Esophagus squamous epithelium (tissue), 5 donors: ENCODE measurements around the gene NACC1. TPM values are rescaled to one million over a fixed set of nuclear protein-coding genes. Genes with fewer than 3 reads are reported as not detected.
A peak's percentile ranks its signal among the peaks of the same experiment; 100 is the strongest.
"Not testable (repeated sequence)": the region's sequence is repeated elsewhere in the genome, so short reads cannot be mapped to it uniquely, and the experiment has no call there.

Experiments
- DNase-seq: peaks from one replicate; lab custom pipeline; 2025; lab: John Stamatoyannopoulos, UW
- H3K27ac ChIP-seq, 4 donors: fragments of 200-600 bp; sonication (generic); one replicate each; pipeline ENCODE4 v1.5.1; 2016 to 2019; ENCODE audit warnings: mild to moderate bottlenecking in 1 of 4
- H3K27me3 ChIP-seq, 4 donors: fragments of 200-600 bp; sonication (generic); 1 replicate in 3 of 4; 2 replicates in 1 of 4; pipeline versions ENCODE4 v1.5.1 to v1.6.0; 2017 to 2021; ENCODE audit warnings: antibody characterized with exemption in 1 of 4
- H3K36me3 ChIP-seq, 3 donors: fragments of 200-600 bp; sonication (generic); one replicate each; pipeline ENCODE4 v1.5.1; 2016 to 2019
- H3K4me1 ChIP-seq, 3 donors: fragments of 200-600 bp; sonication (generic); one replicate each; pipeline ENCODE4 v1.5.1; 2017 to 2019
- H3K4me3 ChIP-seq, 4 donors: fragments of 200-600 bp; sonication (generic); 1 replicate in 3 of 4; 2 replicates in 1 of 4; pipeline ENCODE4 v1.5.1; 2016 to 2019; ENCODE audit warnings: mild to moderate bottlenecking in 2 of 4, moderate library complexity in 1 of 4
- H3K9me3 ChIP-seq, 3 donors: fragments of 200-600 bp; sonication (generic); one replicate each; pipeline ENCODE4 v1.5.1; 2016 to 2019
- POLR2A ChIP-seq, 4 donors: fragments of 450-650 bp; IDR thresholded peaks; one replicate each; pipeline ENCODE4 v1.6.1; 2017; ENCODE audit warnings: antibody characterized with exemption in 4 of 4, mild to moderate bottlenecking in 4 of 4, moderate library complexity in 3 of 4
- WGBS, 2 donors: methylation state at CpG; one replicate each; pipeline ENCODE4 v1.1.5; 2018; 5-methylcytosine and 5-hydroxymethylcytosine counted together
- intact Hi-C: fragments of 100-400 bp; cut with DNase I; formaldehyde crosslinking; loops from one replicate; pipeline ENCODE4 v1.15.0; 2022
- total RNA-seq, 4 donors: library from RNA; depleted of rRNA; stranded (reverse); fragments of >200 nt; gene quantifications; one replicate each; pipeline ENCODE4 v1.1.0, GENCODE V29; 2016
- TF ChIP-seq, protein P1 (sequence below), 6 experiments: fragments of 450-650 bp in 4 of 6; fragments of 200-600 bp in 2 of 6; sonication (generic) in 2 of 6; IDR thresholded peaks; one replicate each; pipeline ENCODE4 v1.5.1; 2016 to 2019; ENCODE audit warnings: antibody characterized with exemption in 6 of 6, mild to moderate bottlenecking in 4 of 6, moderate library complexity in 4 of 6
- donor health status: DM: yes; HTN: yes; CAD: no.

The NACC1 gene
- total RNA-seq, 4 donors from 2014 or later = 26.7 to 45.5 (median 37.1) TPM

DNA sequence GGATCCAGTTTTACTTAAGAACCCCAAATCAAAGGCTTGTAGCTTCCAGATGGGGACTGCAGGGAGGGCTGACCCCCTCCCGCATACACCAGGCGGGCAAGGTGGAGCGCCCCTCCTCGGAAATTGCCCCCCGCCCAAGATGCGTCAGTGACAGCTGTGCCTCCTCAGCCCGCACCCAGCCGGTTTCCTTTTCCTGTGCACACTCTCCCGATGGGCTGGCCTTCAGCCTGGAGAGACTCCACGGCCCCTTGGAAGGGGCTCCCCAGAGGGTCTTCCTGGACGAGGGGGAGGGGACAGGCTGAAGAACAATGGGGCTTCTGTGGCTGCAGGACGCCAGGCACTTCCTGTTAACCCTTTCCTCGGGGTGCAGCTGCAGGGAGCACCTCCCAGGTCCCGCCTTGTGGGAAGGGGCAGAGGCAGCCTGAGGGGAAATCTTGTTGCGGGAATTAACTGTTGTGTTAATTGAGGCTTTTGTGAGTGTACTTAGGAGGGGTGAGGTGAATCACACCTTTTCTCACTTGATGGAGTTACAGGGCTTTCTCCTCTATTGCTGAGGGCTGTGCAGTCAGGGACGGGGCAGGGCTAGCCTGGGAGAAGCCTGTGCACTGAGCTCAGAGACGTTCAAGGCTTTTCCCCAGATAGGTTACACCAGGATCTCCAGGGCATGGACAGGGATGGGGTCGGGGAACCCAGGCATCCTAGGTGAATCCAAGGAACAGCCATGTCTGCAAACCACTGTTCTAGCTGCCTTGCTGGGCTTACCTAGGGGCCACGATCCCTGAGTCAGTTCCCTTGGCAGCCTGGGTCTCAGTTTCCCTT lies 46.5 kb downstream of the NACC1 start:
- peak overlapping the region; percentile 15 to 60 (median 38) for H3K4me3 ChIP-seq
- no peaks in the 10 kb centered on the region for H3K9me3 ChIP-seq
- TF ChIP-seq POLR2A (IDR thresholded peaks at IDR 0.05) = peak in 1 of 4 donors; percentile 24
- TF ChIP-seq, protein P1, sequence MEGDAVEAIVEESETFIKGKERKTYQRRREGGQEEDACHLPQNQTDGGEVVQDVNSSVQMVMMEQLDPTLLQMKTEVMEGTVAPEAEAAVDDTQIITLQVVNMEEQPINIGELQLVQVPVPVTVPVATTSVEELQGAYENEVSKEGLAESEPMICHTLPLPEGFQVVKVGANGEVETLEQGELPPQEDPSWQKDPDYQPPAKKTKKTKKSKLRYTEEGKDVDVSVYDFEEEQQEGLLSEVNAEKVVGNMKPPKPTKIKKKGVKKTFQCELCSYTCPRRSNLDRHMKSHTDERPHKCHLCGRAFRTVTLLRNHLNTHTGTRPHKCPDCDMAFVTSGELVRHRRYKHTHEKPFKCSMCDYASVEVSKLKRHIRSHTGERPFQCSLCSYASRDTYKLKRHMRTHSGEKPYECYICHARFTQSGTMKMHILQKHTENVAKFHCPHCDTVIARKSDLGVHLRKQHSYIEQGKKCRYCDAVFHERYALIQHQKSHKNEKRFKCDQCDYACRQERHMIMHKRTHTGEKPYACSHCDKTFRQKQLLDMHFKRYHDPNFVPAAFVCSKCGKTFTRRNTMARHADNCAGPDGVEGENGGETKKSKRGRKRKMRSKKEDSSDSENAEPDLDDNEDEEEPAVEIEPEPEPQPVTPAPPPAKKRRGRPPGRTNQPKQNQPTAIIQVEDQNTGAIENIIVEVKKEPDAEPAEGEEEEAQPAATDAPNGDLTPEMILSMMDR (IDR thresholded peaks at IDR 0.05) = no peak
- no peaks in the 10 kb centered on the region for H3K36me3 ChIP-seq
- peaks cover 57 to 96% (median 79%) of the 10 kb centered on the region in 3 donors for H3K4me1 ChIP-seq
- no peaks in the 10 kb centered on the region for H3K27me3 ChIP-seq
- intact Hi-C loops = loop anchor here (10.0 kb wide), 1 partner anchor 840 kb away; the partner anchor contains the start of gene RFX1
- no peak for DNase-seq
- 12% methylated on average over 6 of the region's 19 CpGs; no CpG with 5 or more reads in 1 of the 2 donors for WGBS, 2 donors
- peak overlapping the region; percentile 92 to 97 (median 96) for H3K27ac ChIP-seq

DNA sequence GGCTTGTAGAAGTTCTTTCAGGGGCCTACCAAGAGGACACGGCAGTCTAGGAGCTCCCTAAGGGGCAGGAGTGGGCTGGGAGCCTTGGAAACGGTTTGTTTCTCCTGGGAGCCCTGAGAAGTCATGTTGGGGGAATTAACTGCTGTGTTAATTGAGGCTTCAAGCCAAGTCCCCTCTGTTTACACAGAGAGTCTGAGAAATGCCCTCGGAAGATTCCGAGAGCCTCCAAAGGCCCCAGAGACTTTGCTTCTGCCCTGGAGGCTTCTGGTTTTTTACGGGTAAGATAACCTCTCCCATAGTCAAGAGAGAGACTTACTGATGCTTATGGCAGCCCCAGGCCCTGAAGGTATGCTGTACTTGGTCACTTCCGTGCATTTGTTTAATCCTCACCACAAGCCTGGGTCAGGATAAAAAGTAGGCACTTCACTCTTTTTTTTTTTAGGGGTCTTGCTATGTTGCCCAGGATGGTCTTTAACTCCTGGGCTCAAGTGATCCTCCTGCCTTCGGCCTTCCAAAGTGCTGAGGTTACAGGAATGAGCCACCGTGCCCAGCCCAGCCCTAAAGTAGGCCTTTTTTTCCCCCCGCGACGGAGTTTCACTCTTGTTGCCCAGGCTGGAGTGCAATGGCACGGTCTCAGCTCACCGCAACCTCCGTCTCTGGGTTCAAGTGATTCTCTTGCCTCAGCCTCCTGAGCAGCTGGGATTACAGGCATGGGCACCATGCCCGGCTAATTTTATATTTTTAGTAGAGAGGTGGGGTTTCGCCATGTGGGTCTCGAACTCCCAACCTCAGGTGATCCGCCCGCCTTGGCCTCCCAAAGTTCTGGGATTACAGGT lies 47.3 kb downstream of the NACC1 start:
- intact Hi-C loops = loop anchor here (10.0 kb wide), 1 partner anchor 839 kb away; the partner anchor contains the start of gene RFX1
- Histone ChIP-seq H3K4me1 (peaks cover 61 to 100% (median 87%) of the 10 kb centered on the region in 3 donors), H3K27ac (peak overlapping the region; percentile 92 to 97 (median 96)), H3K4me3 (no peak overlapping the region), H3K36me3 (no peaks in the 10 kb centered on the region), H3K27me3 (no peaks in the 10 kb centered on the region), H3K9me3 (no peaks in the 10 kb centered on the region)
- TF ChIP-seq, protein P1 (IDR thresholded peaks at IDR 0.05) = no peak
- TF ChIP-seq POLR2A (IDR thresholded peaks at IDR 0.05) = no peak
- WGBS, 2 donors = 71 to 78% methylated on average over 11 to 17 of the region's 19 CpGs
- no peak for DNase-seq

GRCh38 chr19:13166151-13166550 lies 48.1 kb downstream of the NACC1 start:
- H3K27ac ChIP-seq = peak overlapping the region; percentile 71 to 97 (median 93)
- H3K4me3 ChIP-seq, H3K36me3 ChIP-seq, H3K9me3 ChIP-seq, H3K27me3 ChIP-seq, DNase-seq: not testable (repeated sequence)
- H3K4me1 ChIP-seq = peaks cover 56 to 100% (median 87%) of the 10 kb centered on the region in 3 donors
- intact Hi-C loops = loop anchor here (10.0 kb wide), 1 partner anchor 839 kb away; the partner anchor contains the start of gene RFX1
- 82 to 86% methylated on average over 3 of the region's 3 CpGs for WGBS, 2 donors

DNA sequence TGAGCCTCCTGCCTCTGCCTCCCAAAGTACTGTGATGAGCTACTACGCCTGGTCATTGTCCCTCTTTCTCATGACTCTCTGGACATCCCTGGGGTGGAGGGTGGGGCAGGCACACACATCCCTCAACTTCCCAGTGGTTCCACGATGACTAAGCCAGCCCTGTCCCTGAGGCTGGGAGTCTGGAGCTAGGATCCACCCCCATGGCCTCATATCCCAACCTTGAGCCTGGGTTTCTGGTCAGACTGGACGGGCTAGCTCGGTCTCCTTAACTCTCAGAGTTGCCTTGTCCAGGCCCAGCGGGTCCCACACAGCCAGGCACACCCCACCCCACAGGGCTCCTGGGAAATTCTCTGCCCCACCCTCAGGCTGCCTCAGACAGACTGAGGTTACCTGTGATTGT lies 51.7 kb downstream of the NACC1 start:
- Histone ChIP-seq H3K36me3 (no peaks in the 10 kb centered on the region), H3K4me1 (peaks cover 48 to 90% (median 80%) of the 10 kb centered on the region in 3 donors), H3K27ac (peak overlapping the region; percentile 83 to 97 (median 93)), H3K27me3 (no peaks in the 10 kb centered on the region), H3K4me3 (no peak overlapping the region), H3K9me3 (no peaks in the 10 kb centered on the region)
- TF ChIP-seq, protein P1 (IDR thresholded peaks at IDR 0.05) = no peak
- TF ChIP-seq POLR2A (IDR thresholded peaks at IDR 0.05) = no peak
- WGBS, 2 donors = 34 to 77% methylated on average over 3 to 5 of the region's 5 CpGs
- intact Hi-C loops = loop anchor here (10.0 kb wide), 1 partner anchor 835 kb away; the partner anchor contains the start of gene RFX1
- DNase-seq = no peak

GRCh38 chr19:13171146-13171545 lies 53.1 kb downstream of the NACC1 start:
- TF ChIP-seq, protein P1 (IDR thresholded peaks at IDR 0.05) = no peak
- TF ChIP-seq POLR2A (IDR thresholded peaks at IDR 0.05) = no peak
- whole genome bisulfite sequencing, 2 donors = 49 to 85% methylated on average over 5 to 7 of the region's 7 CpGs
- Histone ChIP-seq H3K36me3 (no peaks in the 10 kb centered on the region), H3K9me3 (no peaks in the 10 kb centered on the region), H3K27me3 (no peaks in the 10 kb centered on the region), H3K4me3 (no peak overlapping the region), H3K27ac (peak overlapping the region; percentile 83 to 97 (median 93)), H3K4me1 (peaks cover 40 to 78% (median 66%) of the 10 kb centered on the region in 3 donors)
- intact Hi-C loops = no loop called here
- DNase-seq = no peak
